SHP77 treated with DMSO at 0.1 percent for 48 hours (cell line): ENCODE data around the gene TMC4.
A peak's percentile ranks its signal among the peaks of the same experiment; 100 is the strongest.

Experiments
- DNase-seq: peaks from one replicate; lab custom pipeline; 2025; lab: John Stamatoyannopoulos, UW

TMC4 gene

GRCh38 chr19:54155694-54156093 is 17.3 kb downstream of the TMC4 start:
- no peak for DNase-seq

DNA sequence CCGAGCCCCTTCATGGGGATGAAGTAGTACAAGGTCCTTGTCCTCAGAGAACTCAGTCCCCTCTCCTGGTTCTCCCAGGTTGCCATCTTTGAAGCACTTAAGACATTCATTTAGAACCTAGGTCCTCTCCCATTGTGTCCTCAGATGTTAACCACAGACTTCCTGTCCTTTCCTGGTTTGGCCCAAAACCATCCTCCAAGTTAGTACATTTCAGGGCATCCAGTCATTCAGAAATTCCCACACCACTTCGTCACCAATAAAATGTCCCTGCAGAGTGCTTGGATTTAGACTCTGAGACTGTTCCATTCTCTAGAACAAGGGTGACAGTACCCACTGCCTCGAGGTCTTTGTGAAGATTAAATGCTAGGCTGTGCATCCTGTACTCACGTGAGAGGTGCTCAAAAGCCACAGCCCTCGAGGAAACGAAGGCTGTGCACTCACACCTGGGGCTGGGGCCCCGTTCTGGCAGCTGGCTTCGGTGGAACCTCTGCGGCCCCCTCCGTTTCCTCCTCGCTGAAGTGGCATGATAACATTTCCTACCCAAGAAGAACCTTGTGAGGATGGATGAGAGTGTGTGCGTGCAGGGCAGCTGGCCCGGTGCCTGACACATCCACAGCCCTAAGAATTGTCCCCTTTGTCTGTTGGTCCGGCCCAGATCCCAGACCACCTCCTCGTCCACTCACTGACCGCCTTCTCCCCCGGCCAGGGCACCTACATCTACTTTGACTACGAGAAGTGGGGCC is 18.2 kb downstream of the TMC4 start:
- no peak for DNase-seq

DNA sequence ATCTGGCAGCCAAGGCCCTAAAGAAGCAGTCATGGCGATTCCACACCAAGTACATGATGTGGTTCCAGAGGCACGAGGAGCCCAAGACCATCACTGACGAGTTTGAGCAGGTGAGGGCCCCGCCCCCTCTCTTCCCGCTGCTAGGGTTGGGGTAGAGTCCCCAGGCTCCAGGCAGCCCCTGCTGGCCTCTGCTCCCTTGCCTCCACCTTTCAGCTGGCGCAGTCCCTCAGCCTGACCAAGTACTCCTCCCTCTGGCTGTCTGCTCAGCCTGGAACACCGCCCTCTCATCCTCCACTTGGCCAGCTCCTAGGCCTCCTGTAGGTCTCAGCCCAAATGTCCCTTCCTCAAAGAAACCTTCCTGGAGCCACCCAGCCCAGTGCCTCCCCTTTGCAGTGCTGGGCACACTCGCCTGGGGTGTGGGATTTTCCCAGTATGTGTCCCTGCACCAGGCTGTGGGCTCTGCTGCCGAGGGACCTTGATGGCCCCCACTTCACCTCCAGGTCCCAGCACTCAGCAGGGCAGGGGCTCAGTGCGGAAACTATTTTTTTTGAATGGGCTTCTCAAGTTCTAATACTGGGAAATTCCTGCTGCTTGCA is 19.1 kb downstream of the TMC4 start:
- no peak for DNase-seq

- DNase-seq = no peak
These were observed 20.0 kb downstream of the TMC4 start for GRCh38 chr19:54152878-54153524.

GRCh38 chr19:54152267-54152666 is 20.7 kb downstream of the TMC4 start:
- DNase-seq = no peak

GRCh38 chr19:54151362-54152035 is 21.5 kb downstream of the TMC4 start:
- DNase-seq = no peak

- DNase-seq = no peak
These were observed 23.7 kb downstream of the TMC4 start for GRCh38 chr19:54149021-54149812.

GRCh38 chr19:54148158-54148557 is 24.8 kb downstream of the TMC4 start:
- no peak for DNase-seq

GRCh38 chr19:54147676-54148075 is 25.3 kb downstream of the TMC4 start:
- DNase-seq = no peak

- no peak for DNase-seq
These were observed 27.3 kb downstream of the TMC4 start for GRCh38 chr19:54145541-54146158.

DNA sequence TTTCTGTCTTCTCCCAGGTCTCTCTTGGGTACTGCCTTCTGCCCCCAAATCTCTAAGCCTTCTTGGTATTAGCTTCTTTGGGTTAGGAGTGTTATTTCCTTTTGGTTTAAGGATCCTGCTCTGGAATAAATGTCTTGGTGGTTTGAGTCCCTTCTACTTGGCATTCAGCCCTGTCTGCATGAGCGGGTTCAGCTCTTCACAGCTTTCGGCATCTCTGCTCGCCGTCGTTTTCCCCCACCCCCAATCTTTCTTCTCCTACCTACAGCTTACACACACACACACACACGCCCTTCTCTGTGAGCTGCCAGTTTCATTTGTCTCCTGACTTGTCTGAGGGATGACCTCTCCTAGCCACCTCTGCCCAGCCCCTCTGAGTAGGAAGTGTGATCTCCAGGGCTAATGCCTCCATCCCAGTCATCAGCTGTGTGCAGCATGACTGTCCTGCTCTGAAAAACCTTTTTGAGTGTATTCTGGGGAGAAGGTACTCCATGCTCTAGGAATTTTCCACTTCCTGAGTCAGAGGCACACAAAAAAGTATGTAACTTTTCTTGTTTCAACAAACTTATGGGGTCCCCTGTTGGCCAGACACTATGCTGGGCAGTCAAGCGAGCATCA is 30.7 kb downstream of the TMC4 start:
- no peak for DNase-seq

DNA sequence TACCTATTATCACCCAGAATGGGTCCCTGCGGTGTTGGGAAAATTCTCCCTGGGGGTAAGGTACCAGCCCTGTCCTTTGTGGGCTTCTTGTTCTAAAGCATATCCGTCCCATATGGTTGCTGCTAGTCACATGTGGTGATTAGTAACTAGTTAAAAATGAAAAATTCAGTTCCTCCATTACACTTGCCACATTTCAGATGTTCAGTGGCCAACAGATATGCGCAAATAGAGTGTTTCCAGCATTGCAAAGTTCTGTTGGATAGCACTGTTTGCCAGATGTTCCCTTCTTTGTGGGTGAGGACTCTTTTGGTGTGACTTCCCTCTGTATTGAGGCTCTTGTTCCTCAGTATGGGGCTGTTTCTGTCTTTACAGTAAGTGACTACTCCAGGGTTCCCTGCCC is 31.6 kb downstream of the TMC4 start:
- DNase-seq = no peak

DNA sequence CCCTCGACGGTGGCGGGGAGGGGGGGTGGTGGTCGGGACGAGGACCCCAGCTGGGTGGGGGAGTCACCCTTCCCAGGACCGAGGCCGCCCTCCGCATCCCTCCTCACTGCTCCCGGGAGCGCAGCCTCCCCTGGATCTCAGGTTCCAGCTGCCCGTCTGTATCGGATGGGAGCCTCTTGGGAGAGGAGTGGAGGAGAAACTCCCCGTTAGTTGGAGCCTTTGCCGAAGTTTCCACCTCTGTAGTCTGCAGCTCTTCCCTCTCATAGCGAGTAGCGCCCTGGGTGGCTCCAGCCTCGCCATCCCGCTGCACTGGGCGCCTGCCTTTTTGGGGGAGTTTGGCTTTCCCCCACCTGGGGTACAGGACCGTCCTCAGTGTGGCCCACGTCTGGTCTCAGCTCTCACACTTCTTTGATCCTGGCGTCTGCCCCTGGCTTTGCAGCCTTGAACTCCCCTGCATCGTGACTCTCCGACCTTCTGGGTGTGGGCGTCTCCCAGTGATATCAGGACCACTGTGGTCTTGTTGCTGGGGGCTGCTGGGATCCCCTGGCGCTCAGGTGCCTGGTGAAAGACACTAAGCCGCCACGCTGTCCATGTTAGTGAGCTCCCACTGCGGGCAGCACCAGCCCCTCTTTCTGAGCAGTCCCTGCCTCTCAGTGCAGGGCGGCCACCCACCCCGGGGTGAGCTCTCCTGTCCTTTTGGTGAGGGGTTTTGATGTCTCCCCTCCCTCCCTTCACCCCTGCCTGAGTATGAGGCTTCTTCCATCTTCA is 34.3 kb downstream of the TMC4 start:
- no peak for DNase-seq

GRCh38 chr19:54137699-54138488 is 35.1 kb downstream of the TMC4 start, which contains the start of gene CNOT3:
Gene CNOT3 (plus strand): TSS chr19:54137762. CDS start chr19:54142979, 5,217 bp downstream.
- no peak for DNase-seq

DNA sequence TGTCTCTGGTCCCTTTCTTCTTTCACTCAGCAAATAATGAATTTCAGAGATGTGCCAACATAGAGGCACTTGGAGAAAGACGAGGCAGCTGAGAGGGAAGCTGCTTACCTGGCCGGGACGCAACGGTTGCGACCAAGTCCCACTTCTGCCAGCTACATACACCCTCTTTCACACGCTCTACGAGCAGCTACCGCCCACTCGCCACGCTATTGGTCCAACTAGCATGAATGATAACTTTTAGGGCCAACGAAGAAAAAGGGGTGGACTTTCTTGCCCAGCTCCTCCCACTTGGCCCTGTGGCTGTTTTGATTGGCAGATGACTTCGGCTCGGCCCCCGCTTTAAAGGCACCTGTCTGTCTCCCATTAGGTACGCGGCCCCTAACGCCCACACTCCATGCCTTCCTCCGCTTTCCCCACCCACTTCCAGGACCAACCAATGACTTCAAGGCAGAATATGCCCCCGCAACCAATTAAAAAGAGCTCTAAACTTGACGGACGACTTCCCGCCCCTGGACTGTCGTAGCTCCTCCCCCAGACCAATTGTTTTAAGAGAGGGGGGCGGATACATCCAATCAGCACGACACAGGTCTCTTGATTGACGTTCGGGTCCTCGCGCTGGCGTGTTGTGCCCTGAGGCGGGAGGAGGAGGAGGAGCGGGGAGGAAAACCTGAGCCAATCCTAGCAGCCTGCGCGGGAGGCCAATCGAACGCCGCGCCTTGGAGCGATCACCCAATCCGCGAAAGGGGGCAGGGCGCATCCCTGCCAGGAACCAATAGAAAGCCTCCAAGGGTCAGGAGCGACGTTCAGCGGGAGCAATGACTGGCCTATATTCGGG is 35.9 kb downstream of the TMC4 start:
- peak; percentile 99 for DNase-seq

DNA sequence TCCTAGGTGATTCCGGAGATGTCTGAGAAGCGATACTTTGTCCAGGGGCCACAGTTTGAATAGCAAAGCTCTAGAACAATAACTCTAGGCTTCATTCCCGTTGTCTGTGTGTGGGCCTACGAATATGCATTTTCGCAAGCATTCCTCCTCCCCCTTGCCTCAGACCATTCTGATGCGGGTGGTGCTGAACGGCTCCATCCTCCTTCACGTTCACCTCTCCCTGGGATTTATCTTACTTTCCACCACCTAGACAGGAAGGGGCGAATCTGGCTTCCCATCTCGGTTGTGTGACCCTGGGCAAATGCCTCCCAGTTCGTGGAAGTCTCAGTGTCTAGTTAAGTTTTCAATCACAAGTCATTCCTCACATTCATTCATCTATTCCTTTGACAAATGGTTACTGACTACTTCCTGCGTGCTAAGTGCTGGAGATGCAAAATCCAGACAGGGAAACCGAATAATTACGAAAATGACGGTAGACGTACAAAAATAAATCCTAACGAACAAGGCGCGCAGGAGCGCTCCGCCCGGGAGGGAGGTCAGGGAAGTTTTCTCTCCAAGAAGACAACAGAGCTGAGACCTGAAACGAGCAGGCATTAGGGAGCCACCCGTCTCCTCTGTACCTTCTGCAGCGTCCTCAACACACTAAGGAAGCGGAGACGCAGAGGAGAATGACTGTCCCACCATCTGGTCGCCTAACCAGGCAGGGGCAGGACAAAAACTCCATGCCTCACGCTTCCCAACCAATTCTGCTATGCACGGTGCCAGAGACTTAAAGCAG is 36.7 kb downstream of the TMC4 start:
- no peak for DNase-seq

DNA sequence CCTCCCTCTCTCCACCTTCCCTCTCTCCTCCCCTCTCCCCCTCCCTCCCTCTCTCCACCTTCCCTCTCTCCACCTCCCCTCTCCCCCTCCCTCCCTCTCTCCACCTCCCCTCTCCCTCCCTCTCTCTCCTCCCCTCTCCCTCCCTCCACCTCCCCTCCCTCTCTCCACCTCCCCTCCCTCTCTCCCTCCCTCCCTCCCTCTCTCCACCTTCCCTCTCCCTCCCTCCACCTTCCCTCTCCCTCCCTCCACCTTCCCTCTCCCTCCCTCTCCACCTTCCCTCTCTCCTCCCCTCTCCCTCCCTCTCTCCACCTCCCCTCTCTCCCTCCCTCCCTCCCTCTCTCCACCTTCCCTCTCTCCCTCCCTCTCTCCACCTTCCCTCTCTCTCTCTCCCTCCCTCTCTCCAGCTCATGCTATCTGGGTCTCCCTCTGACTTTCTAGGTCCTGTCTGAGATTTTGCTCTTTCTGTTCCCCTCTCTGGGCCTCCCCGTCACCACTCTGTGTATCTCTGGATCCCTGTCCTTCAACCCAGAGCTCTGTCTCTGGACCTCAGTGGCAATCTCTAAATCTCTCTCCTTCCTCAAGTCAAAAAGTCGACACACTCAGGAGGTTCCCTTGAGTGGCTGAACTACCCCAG is 38.9 kb downstream of the TMC4 start:
- DNase-seq = no peak
